ENCODE results near the gene MSH3. TPM values are rescaled to one million over a fixed set of nuclear protein-coding genes. Genes with fewer than 3 reads are reported as not detected.

MSH3 gene
- total and polyA plus RNA-seq, 12 donors = 2.8 to 24.6 (median 11.7) TPM

- intact Hi-C loops (cut with DNase I) = no loop called here
- H3K9me3 ChIP-seq (replicated peaks in 1 of 3) = no peaks in the 10 kb centered on the region
- no peak for TF ChIP-seq POLR2A (IDR thresholded peaks at IDR 0.05)
- no peak for TF ChIP-seq CTCF (IDR thresholded peaks at IDR 0.05)
Measured at GRCh38 chr5:80707645-80708044, 53.2 kb downstream of the MSH3 start.

GRCh38 chr5:80711216-80711615 lies 56.8 kb downstream of the MSH3 start:
- Histone ChIP-seq H3K4me3 (no peak overlapping the region), H3K27me3 (no peaks in the 10 kb centered on the region), H3K27ac (no peak overlapping the region), H3K9me3 (replicated peaks in 1 of 3) (no peaks in the 10 kb centered on the region), H3K36me3 (replicated peaks in 1 of 2) (no peaks in the 10 kb centered on the region), H3K4me1 (replicated peaks in 1 of 2) (no peaks in the 10 kb centered on the region)
- no peak for DNase-seq
- intact Hi-C loops (cut with DNase I) = no loop called here
- TF ChIP-seq POLR2A (IDR thresholded peaks at IDR 0.05) = no peak
- no peak for TF ChIP-seq CTCF (IDR thresholded peaks at IDR 0.05)
- 92 to 97% (median 95%) methylated on average over 5 of the region's 5 CpGs for WGBS, 4 donors

More at GRCh38 chr5:80707645-80708044, 53.2 kb downstream of the MSH3 start:
- Histone ChIP-seq H3K4me1 (replicated peaks in 1 of 2) (no peaks in the 10 kb centered on the region), H3K27ac (no peak overlapping the region), H3K27me3 (no peaks in the 10 kb centered on the region), H3K4me3 (no peak overlapping the region), H3K36me3 (replicated peaks in 1 of 2) (no peaks in the 10 kb centered on the region)
- no peak for DNase-seq
- 71 to 88% (median 80%) methylated on average over 1 of the region's 1 CpG for WGBS, 4 donors

DNA sequence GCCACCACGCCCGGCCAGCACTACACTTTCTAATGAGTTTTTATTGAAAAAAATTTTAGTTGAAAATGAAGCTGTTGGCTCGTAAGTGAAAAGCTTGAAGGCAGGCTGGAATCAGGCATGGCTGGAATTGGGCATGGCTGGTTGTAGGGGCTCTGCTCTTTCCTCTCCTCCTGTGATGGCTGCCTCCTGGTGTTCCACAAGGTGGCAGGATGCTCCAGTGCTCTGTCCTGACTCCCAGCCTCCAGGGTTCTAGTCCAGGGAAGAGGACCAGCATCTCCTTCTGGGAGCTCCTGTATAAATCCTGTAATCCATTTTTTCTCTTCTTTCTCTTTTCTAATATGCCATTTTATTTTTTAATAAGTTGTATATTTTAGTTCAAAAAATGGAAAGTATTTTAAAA lies 57.5 kb downstream of the MSH3 start:
- TF ChIP-seq POLR2A (IDR thresholded peaks at IDR 0.05) = no peak
- peak in 3 of 6 experiments; percentile 18 to 37 (median 22) for TF ChIP-seq CTCF (IDR thresholded peaks at IDR 0.05)
- Histone ChIP-seq H3K27ac (no peak overlapping the region), H3K27me3 (no peaks in the 10 kb centered on the region), H3K4me1 (replicated peaks in 1 of 2) (no peaks in the 10 kb centered on the region), H3K9me3 (replicated peaks in 1 of 3) (no peaks in the 10 kb centered on the region), H3K4me3 (no peak overlapping the region), H3K36me3 (replicated peaks in 1 of 2) (no peaks in the 10 kb centered on the region)
- intact Hi-C loops (cut with DNase I) = no loop called here
- DNase-seq = no peak
- 92 to 97% (median 94%) methylated on average over 3 of the region's 3 CpGs for WGBS, 4 donors

- Histone ChIP-seq H3K27ac (no peak overlapping the region), H3K36me3 (replicated peaks in 1 of 2) (no peaks in the 10 kb centered on the region), H3K4me3 (no peak overlapping the region), H3K4me1 (replicated peaks in 1 of 2) (no peaks in the 10 kb centered on the region), H3K9me3 (replicated peaks in 1 of 3) (no peaks in the 10 kb centered on the region), H3K27me3 (no peaks in the 10 kb centered on the region)
- DNase-seq = no peak
- intact Hi-C loops (cut with DNase I) = no loop called here
- 71 to 88% (median 88%) methylated on average over 2 of the region's 2 CpGs for WGBS, 4 donors
- TF ChIP-seq POLR2A (IDR thresholded peaks at IDR 0.05) = no peak
- TF ChIP-seq CTCF (IDR thresholded peaks at IDR 0.05) = no peak
Measured at GRCh38 chr5:80712919-80713318, 58.5 kb downstream of the MSH3 start.
